ENCODE measurements around the gene TRAM2. TPM values are rescaled to one million over a fixed set of nuclear protein-coding genes. Genes with fewer than 3 reads are reported as not detected.

Gene TRAM2
- total and polyA plus RNA-seq, 2 donors from 2014 or later: 4.5 to 20.7 TPM

GRCh38 chr6:52560462-52560861 lies 16.4 kb downstream of the TRAM2 start:
- FAIRE-seq: no peak
- Histone ChIP-seq H3K36me3 (ENCODE audit: control insufficient read depth in 2 of 3, insufficient read depth in 3 of 3, low read length in 3 of 3) (no peaks in the 10 kb centered on the region), H3K9ac (ENCODE audit: low read length in 3 of 3) (no peak overlapping the region), H3K27me3 (ENCODE audit: control insufficient read depth, insufficient read depth, low read length) (no peaks in the 10 kb centered on the region), H3K27ac (ENCODE audit: low read depth in 2 of 2, low read length in 2 of 2) (no peak overlapping the region), H3K9me3 (ENCODE audit: control insufficient read depth in 2 of 3, insufficient read depth in 1 of 3, low read length in 3 of 3) (no peaks in the 10 kb centered on the region), H3K4me1 (ENCODE audit: control insufficient read depth in 2 of 3, insufficient read depth in 2 of 3, low read depth in 1 of 3, low read length in 3 of 3) (peaks cover 0 to 14% (median 0%) of the 10 kb centered on the region in 3 donors), H3K4me3 (ENCODE audit: low read length in 3 of 3) (no peak overlapping the region)
- no peak for DNase-seq
- TF ChIP-seq, protein P1, sequence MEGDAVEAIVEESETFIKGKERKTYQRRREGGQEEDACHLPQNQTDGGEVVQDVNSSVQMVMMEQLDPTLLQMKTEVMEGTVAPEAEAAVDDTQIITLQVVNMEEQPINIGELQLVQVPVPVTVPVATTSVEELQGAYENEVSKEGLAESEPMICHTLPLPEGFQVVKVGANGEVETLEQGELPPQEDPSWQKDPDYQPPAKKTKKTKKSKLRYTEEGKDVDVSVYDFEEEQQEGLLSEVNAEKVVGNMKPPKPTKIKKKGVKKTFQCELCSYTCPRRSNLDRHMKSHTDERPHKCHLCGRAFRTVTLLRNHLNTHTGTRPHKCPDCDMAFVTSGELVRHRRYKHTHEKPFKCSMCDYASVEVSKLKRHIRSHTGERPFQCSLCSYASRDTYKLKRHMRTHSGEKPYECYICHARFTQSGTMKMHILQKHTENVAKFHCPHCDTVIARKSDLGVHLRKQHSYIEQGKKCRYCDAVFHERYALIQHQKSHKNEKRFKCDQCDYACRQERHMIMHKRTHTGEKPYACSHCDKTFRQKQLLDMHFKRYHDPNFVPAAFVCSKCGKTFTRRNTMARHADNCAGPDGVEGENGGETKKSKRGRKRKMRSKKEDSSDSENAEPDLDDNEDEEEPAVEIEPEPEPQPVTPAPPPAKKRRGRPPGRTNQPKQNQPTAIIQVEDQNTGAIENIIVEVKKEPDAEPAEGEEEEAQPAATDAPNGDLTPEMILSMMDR (IDR thresholded peaks at IDR 0.05; ENCODE audit: borderline replicate concordance, extremely low read depth, insufficient read depth): no peak
- intact Hi-C loops (cut with DNase I): no loop called here

DNA sequence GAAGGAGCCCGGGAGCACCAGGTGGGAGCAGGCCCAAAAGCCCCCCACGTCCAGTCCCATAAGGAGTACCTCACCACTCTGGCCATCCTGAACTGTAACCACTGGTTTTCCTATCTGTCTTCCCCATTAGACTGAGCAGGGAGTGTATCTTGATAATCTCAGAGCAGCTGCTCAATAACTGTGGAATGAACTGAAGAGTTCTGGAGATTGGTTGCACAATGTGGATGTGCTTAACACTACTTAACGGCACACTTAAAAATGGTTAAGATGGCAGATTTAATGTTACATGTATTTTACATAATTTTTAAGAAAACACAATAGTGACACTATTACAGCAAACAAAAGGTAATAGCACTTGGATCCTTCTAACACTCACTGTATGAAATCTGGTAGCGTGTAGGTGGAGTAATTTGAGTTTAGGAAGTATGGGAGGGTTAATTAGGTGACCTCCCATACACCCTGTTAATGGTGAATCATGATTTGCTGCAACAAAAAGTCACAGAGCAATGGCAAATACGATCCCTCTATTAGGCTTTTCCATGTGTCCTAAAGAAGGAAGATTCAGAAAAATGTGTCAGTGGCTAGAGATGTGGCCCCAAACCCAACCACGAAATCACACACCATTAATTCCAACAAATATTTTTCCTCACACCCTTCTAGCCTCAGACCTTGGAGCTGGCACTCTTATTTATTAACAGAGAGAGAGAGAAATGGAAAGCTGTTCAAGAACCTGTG lies 18.4 kb downstream of the TRAM2 start:
- TF ChIP-seq, protein P1 (IDR thresholded peaks at IDR 0.05; ENCODE audit: borderline replicate concordance, extremely low read depth, insufficient read depth): no peak
- Histone ChIP-seq H3K27me3 (ENCODE audit: control insufficient read depth, insufficient read depth, low read length) (no peaks in the 10 kb centered on the region), H3K9me3 (ENCODE audit: control insufficient read depth in 2 of 3, insufficient read depth in 1 of 3, low read length in 3 of 3) (no peaks in the 10 kb centered on the region), H3K4me1 (ENCODE audit: control insufficient read depth in 2 of 3, insufficient read depth in 2 of 3, low read depth in 1 of 3, low read length in 3 of 3) (peaks cover 0 to 8% (median 0%) of the 10 kb centered on the region in 3 donors), H3K4me3 (ENCODE audit: low read length in 3 of 3) (no peak overlapping the region), H3K9ac (ENCODE audit: low read length in 3 of 3) (no peak overlapping the region), H3K36me3 (ENCODE audit: control insufficient read depth in 2 of 3, insufficient read depth in 3 of 3, low read length in 3 of 3) (no peaks in the 10 kb centered on the region), H3K27ac (ENCODE audit: low read depth in 2 of 2, low read length in 2 of 2) (no peak overlapping the region)
- DNase-seq (no peak), FAIRE-seq (no peak)
- intact Hi-C loops (cut with DNase I): no loop called here

DNA sequence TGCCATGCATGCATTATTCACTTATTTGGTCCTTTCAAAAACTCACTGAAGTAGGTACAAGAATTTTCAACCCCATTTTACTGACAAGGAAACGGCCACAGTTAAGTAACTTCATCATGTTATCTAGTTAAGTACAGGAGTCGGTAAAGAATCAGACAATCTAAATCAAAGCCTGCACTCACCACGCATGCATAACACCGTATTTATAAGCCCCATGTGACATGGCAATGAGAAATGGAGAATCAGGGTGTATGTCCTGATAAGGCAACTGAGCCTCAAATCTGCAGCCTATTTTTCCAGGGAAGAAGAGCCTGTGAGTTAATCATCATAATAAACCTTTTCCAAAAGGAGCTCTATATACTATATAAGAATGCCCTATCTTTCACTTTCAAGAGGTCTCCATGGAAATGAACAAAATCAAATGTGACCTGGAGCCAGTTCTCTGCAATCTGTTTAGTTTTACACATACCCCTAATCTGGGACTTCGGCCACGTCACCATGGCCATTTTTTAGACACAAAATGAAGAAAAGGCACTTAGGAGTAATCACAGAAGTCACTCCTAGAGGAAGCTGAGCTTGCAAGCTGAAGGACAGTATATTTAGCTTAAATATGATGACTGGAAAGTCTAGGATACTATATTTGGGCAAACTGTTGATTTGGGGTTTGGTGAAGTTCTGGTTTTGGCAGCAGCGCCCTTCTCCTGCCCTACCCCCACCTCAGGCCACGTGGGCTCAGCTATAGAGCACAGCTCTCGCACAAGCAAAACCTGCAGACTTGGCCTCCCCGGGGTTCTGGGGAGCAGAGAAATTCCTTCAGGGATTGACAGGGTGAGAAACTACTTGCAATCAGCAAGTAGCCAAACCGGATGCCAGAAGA lies 19.2 kb downstream of the TRAM2 start:
- H3K9ac ChIP-seq (ENCODE audit: low read length in 3 of 3): no peak overlapping the region
- H3K27ac ChIP-seq (ENCODE audit: low read depth in 2 of 2, low read length in 2 of 2): no peak overlapping the region
- FAIRE-seq: no peak
- intact Hi-C loops (cut with DNase I): no loop called here
- no peaks in the 10 kb centered on the region for H3K9me3 ChIP-seq (ENCODE audit: control insufficient read depth in 2 of 3, insufficient read depth in 1 of 3, low read length in 3 of 3)
- TF ChIP-seq, protein P1 (IDR thresholded peaks at IDR 0.05; ENCODE audit: borderline replicate concordance, extremely low read depth, insufficient read depth): no peak
- H3K4me1 ChIP-seq (ENCODE audit: control insufficient read depth in 2 of 3, insufficient read depth in 2 of 3, low read depth in 1 of 3, low read length in 3 of 3): peaks cover 0 to 5% (median 0%) of the 10 kb centered on the region in 3 donors
- no peaks in the 10 kb centered on the region for H3K27me3 ChIP-seq (ENCODE audit: control insufficient read depth, insufficient read depth, low read length)
- DNase-seq: no peak
- no peaks in the 10 kb centered on the region for H3K36me3 ChIP-seq (ENCODE audit: control insufficient read depth in 2 of 3, insufficient read depth in 3 of 3, low read length in 3 of 3)
- no peak overlapping the region for H3K4me3 ChIP-seq (ENCODE audit: low read length in 3 of 3)
